ENCODE measurements around the gene PSMD9.
A peak's percentile ranks its signal among the peaks of the same experiment; 100 is the strongest.
"Not testable (repeated sequence)": the region's sequence is repeated elsewhere in the genome, so short reads cannot be mapped to it uniquely, and the experiment has no call there.

Gene PSMD9

DNA sequence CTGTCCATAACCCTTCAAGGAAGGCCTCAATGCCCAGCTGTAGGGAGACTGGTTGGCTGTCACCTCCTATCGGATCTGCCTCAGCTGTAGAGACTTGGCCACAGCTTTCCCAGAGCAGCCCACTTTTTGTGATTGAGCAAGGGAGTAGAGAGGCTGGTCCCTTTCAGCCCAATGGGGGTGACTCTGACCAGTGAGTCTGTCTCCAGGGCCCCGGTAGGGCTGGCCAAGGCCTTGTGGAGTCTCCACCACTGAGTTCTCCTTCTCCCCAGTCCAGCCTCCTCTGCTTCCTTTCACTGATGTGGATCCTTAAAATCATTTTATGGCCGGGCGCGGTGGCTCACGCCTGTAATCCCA, 15.4 kb upstream of the PSMD9 start:
- no peak overlapping the region for H3K4me3 ChIP-seq (ENCODE audit: control insufficient read depth, low read depth, low read length)
- DNase-seq (ENCODE audit: low read depth), result no peak
- TF ChIP-seq, protein P1, sequence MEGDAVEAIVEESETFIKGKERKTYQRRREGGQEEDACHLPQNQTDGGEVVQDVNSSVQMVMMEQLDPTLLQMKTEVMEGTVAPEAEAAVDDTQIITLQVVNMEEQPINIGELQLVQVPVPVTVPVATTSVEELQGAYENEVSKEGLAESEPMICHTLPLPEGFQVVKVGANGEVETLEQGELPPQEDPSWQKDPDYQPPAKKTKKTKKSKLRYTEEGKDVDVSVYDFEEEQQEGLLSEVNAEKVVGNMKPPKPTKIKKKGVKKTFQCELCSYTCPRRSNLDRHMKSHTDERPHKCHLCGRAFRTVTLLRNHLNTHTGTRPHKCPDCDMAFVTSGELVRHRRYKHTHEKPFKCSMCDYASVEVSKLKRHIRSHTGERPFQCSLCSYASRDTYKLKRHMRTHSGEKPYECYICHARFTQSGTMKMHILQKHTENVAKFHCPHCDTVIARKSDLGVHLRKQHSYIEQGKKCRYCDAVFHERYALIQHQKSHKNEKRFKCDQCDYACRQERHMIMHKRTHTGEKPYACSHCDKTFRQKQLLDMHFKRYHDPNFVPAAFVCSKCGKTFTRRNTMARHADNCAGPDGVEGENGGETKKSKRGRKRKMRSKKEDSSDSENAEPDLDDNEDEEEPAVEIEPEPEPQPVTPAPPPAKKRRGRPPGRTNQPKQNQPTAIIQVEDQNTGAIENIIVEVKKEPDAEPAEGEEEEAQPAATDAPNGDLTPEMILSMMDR (IDR thresholded peaks at IDR 0.05; ENCODE audit: control insufficient read depth, insufficient read depth, low read depth, low read length, missing control alignments), result no peak

DNA sequence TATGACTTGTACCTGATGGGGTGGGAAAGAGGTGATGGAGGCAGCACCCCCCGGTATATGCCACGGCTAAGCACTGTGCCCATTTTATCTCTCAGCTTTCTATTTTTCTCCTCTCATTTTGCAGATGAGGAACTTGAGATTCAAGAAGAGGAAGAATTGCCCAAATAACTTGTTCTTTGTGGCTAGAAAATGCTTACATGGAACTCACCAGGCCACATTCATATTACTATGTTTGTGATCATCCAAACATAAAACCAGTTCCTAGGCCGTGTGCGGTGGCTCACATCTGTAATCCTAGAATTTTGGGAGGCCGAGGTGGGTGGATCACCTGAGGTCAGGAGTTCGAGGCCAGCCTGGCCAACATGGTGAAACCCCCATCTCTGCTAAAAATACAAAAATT, 14.5 kb upstream of the PSMD9 start:
- DNase-seq (ENCODE audit: low read depth), result no peak
- H3K4me3 ChIP-seq (ENCODE audit: control insufficient read depth, low read depth, low read length), result no peak overlapping the region
- TF ChIP-seq, protein P1 (IDR thresholded peaks at IDR 0.05; ENCODE audit: control insufficient read depth, insufficient read depth, low read depth, low read length, missing control alignments), result no peak

DNA sequence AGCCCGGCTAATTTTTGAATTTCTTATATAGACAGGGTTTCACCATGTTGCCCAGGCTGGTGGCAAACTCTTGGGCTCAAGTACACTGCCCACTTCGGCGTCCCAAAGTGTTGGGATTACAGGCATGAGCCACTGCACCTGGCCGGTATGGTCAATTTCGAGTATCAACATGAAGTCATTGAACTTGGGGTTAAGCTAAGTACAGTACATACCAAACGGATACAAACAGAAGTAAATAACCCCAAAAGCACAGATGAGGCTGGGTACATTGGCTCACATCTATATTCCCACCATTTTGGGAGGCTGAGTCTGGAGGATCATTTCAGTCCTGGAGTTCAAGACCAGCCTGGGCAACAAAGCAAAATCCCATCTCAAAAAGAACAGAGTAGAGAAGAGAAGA, 13.0 kb upstream of the PSMD9 start:
- no peak overlapping the region for H3K4me3 ChIP-seq (ENCODE audit: control insufficient read depth, low read depth, low read length)
- no peak for DNase-seq (ENCODE audit: low read depth)
- TF ChIP-seq, protein P1 (IDR thresholded peaks at IDR 0.05; ENCODE audit: control insufficient read depth, insufficient read depth, low read depth, low read length, missing control alignments), result no peak

DNA sequence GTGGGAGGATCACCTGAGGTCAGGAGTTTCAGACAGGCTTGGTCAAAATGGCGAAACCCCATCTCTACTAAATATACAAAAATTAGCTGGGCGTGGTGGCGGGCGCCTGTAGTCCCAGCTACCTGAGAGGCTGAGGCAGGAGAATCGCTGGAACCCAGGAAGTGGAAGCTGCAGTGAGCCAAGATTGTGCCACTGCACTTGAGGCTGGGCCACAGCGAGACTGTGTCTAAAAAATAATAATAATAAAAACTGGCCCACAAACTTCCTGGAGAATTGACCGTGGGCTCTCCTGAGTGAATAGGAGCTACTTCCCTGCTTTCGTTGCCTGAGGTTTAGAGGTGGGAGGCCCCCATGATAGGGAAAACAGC, 12.5 kb upstream of the PSMD9 start:
- H3K4me3 ChIP-seq (ENCODE audit: control insufficient read depth, low read depth, low read length); DNase-seq (ENCODE audit: low read depth): not testable (repeated sequence)

DNA sequence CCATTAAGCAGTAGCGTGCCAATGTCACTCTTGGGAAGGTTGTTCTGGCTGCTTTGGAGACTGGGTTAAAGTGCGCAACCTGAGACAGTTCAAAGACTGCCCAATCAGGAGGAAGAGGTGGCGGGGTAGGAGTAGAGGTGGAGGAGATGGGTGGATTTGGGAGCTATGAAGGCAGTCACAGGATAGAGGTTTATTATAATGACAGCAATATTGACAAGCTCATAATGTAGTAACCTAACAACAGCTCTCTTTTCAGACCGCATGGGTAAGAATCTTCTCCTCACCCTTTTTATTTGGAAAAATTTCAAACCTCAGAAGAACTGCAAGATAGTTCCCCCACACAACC, 5.3 kb upstream of the PSMD9 start:
- no peak for DNase-seq (ENCODE audit: low read depth)
- TF ChIP-seq, protein P1 (IDR thresholded peaks at IDR 0.05; ENCODE audit: control insufficient read depth, insufficient read depth, low read depth, low read length, missing control alignments), result no peak
- no peak overlapping the region for H3K4me3 ChIP-seq (ENCODE audit: control insufficient read depth, low read depth, low read length)

DNA sequence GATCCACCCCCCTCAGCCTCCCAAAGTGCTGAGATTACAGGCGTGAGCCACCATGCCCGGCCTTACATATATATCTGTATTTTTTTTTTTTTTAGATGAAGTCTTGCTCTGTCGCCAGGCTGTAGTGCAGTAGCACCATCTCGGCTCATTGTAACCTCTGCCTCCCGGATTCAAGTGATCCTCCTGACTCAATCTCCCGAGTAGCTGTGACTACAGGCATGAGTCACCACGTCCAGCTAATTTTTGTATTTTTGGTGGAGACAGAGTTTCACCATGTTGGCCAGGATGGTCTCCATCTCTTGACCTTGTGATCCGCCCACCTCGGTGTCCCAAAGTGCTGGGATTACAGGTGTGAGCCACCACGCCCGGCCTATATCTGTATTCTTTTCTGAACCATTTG, 3.5 kb upstream of the PSMD9 start:
- not testable (repeated sequence) for H3K4me3 ChIP-seq (ENCODE audit: control insufficient read depth, low read depth, low read length); DNase-seq (ENCODE audit: low read depth)

DNA sequence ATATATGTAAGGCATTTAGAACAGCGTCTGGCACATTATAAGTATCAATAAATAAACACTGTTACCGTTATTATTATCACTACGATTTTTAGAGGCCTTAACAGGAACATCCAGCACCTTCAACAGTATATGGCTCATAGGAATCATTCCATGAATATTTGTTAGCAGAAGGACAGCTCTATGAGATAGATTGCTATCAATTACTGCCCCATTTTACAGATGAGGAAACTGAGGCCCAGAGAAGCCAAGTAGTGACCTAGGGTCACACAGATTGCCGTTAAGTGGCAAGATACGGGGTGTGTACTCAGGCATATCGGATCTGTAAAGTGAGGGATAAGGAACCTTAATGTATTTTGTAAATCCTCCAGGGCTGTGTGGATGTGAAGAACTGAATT, 510 bp upstream of the PSMD9 start:
- peak overlapping the region; percentile 86 for H3K4me3 ChIP-seq (ENCODE audit: control insufficient read depth, low read depth, low read length)
- TF ChIP-seq, protein P1 (IDR thresholded peaks at IDR 0.05; ENCODE audit: control insufficient read depth, insufficient read depth, low read depth, low read length, missing control alignments), result no peak
- DNase-seq (ENCODE audit: low read depth), result no peak

DNA sequence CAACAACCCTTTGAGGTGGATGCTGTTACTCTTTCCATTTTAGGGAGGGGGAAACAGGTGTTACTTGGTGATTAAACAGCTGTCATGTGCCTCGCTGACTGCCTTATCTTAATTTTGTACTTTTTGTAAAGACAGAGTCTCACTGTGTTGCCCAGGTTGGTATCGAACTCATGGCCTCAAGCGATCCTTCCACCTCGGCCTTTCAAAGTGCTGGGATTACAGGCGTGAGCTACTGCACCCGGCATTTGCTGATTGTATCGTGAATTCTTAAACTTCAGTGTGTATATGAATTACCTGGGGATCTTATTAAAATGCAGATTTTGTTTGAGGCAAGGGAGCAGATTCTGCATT, 659 bp downstream of the PSMD9 start:
- TF ChIP-seq, protein P1 (IDR thresholded peaks at IDR 0.05; ENCODE audit: control insufficient read depth, insufficient read depth, low read depth, low read length, missing control alignments), result no peak
- no peak for DNase-seq (ENCODE audit: low read depth)
- peak overlapping the region; percentile 86 for H3K4me3 ChIP-seq (ENCODE audit: control insufficient read depth, low read depth, low read length)

Data from AG09309 (cell line).